ENCODE results near the gene PLXNA4. TPM values are rescaled to one million over a fixed set of nuclear protein-coding genes. Genes with fewer than 3 reads are reported as not detected.

The PLXNA4 gene
- total RNA-seq, 1 experiment from 2014 or later, result 1.0 TPM

- Histone ChIP-seq H3K27me3 (ENCODE audit: insufficient read depth, low read depth) (peaks cover 100% of the 10 kb centered on the region), H3F3A (ENCODE audit: insufficient read depth, low read depth) (no peaks in the 10 kb centered on the region), H3K79me2 (ENCODE audit: low read depth) (no peaks in the 10 kb centered on the region), H3K4me3 (no peak overlapping the region), H2AFZ (no peak overlapping the region), H4K20me1 (ENCODE audit: insufficient read depth) (no peaks in the 10 kb centered on the region), H3K9me3 (ENCODE audit: insufficient read depth, low read depth) (no peaks in the 10 kb centered on the region), H3K4me2 (no peak overlapping the region), H3K27ac (no peak overlapping the region), H3K4me1 (replicated peaks; ENCODE audit: insufficient read depth) (no peaks in the 10 kb centered on the region), H3K9me2 (ENCODE audit: insufficient read depth) (no peaks in the 10 kb centered on the region), H3K36me3 (ENCODE audit: low read depth) (no peaks in the 10 kb centered on the region)
- peak in 1 of 2 experiments; percentile 73 for DNase-seq
- TF ChIP-seq CTCF (conservative IDR thresholded peaks at IDR 0.05), result no peak
- no peak for TF ChIP-seq EZH2 (IDR thresholded peaks at IDR 0.05; ENCODE audit: low read depth)
- no TSS peak for BruUV-seq (replicated peaks)
- CTCF ChIA-PET, result interaction anchor here (0.6 kb wide), 2 partner anchors 9 to 273 kb away, joined by 3 to 9 read pairs; no protein-coding TSS in a partner anchor
- POLR2A ChIA-PET (ENCODE audit: unreplicated experiment), result interaction anchor here (0.5 kb wide), 1 partner anchor 36 kb away, joined by 14 read pairs; no protein-coding TSS in a partner anchor
- intact Hi-C loops (cut with micrococcal nuclease; ENCODE audit: unreplicated experiment), result no loop called here
Observed at GRCh38 chr7:132160611-132161532, 415.4 kb downstream of the PLXNA4 start.

- POLR2A ChIA-PET (ENCODE audit: unreplicated experiment), result interaction anchor here (0.6 kb wide), 1 partner anchor 111 kb away, joined by 8 read pairs; no protein-coding TSS in a partner anchor
- Histone ChIP-seq H4K20me1 (ENCODE audit: insufficient read depth) (no peaks in the 10 kb centered on the region), H3K4me3 (no peak overlapping the region), H3K27me3 (ENCODE audit: insufficient read depth, low read depth) (peaks cover 87% of the 10 kb centered on the region), H3K4me1 (replicated peaks; ENCODE audit: insufficient read depth) (no peaks in the 10 kb centered on the region), H3K27ac (no peak overlapping the region), H3K36me3 (ENCODE audit: low read depth) (no peaks in the 10 kb centered on the region), H3F3A (ENCODE audit: insufficient read depth, low read depth) (no peaks in the 10 kb centered on the region), H3K79me2 (ENCODE audit: low read depth) (no peaks in the 10 kb centered on the region), H3K9me3 (ENCODE audit: insufficient read depth, low read depth) (no peaks in the 10 kb centered on the region), H3K9me2 (ENCODE audit: insufficient read depth) (no peaks in the 10 kb centered on the region), H2AFZ (no peak overlapping the region), H3K4me2 (no peak overlapping the region)
- DNase-seq, result no peak
- intact Hi-C loops (cut with micrococcal nuclease; ENCODE audit: unreplicated experiment), result no loop called here
- no TSS peak for BruUV-seq (replicated peaks)
- CTCF ChIA-PET, result no interaction called here
- TF ChIP-seq CTCF (conservative IDR thresholded peaks at IDR 0.05) (no peak), EZH2 (IDR thresholded peaks at IDR 0.05; ENCODE audit: low read depth) (no peak)
Observed at GRCh38 chr7:132158841-132159240, 417.4 kb downstream of the PLXNA4 start.

GRCh38 chr7:132158166-132158565, 418.1 kb downstream of the PLXNA4 start:
- no TSS peak for BruUV-seq (replicated peaks)
- no peaks in the 10 kb centered on the region for H4K20me1 ChIP-seq (ENCODE audit: insufficient read depth)
- H3K4me3 ChIP-seq, result no peak overlapping the region
- H3K27me3 ChIP-seq (ENCODE audit: insufficient read depth, low read depth), result peaks cover 80% of the 10 kb centered on the region
- no peaks in the 10 kb centered on the region for H3K9me3 ChIP-seq (ENCODE audit: insufficient read depth, low read depth)
- no peak for DNase-seq
- ChIA-PET POLR2A (ENCODE audit: unreplicated experiment) (no interaction called here), CTCF (no interaction called here)
- no peak overlapping the region for H3K4me2 ChIP-seq
- no peak overlapping the region for H2AFZ ChIP-seq
- no peak overlapping the region for H3K27ac ChIP-seq
- intact Hi-C loops (cut with micrococcal nuclease; ENCODE audit: unreplicated experiment), result no loop called here
- no peaks in the 10 kb centered on the region for H3K79me2 ChIP-seq (ENCODE audit: low read depth)
- H3K4me1 ChIP-seq (replicated peaks; ENCODE audit: insufficient read depth), result no peaks in the 10 kb centered on the region
- H3K9me2 ChIP-seq (ENCODE audit: insufficient read depth), result no peaks in the 10 kb centered on the region
- H3F3A ChIP-seq (ENCODE audit: insufficient read depth, low read depth), result no peaks in the 10 kb centered on the region
- no peaks in the 10 kb centered on the region for H3K36me3 ChIP-seq (ENCODE audit: low read depth)
- TF ChIP-seq CTCF (conservative IDR thresholded peaks at IDR 0.05) (no peak), EZH2 (IDR thresholded peaks at IDR 0.05; ENCODE audit: low read depth) (no peak)

All from PC-9 (cell line).